Neutrophil (primary cell): ENCODE measurements around the gene HMGB1.
"Not testable (repeated sequence)": the region's sequence is repeated elsewhere in the genome, so short reads cannot be mapped to it uniquely, and the experiment has no call there.

Experiments used
- H3K27ac ChIP-seq: fragments of 200-600 bp; sonication (generic); 2 replicates; pipeline ENCODE4 v1.5.1; 2016; ENCODE audit warnings: mild to moderate bottlenecking, moderate library complexity
- H3K27me3 ChIP-seq: fragments of 200-600 bp; sonication (generic); 2 replicates; pipeline ENCODE4 v1.6.0; 2016; ENCODE audit warnings: mild to moderate bottlenecking
- H3K36me3 ChIP-seq: fragments of 200-600 bp; sonication (generic); 2 replicates; pipeline ENCODE4 v1.5.1; 2017
- H3K4me1 ChIP-seq, 2 experiments: fragments of 200-600 bp in 1 of 2; sonication (generic) in 1 of 2; 1 replicate in 1 of 2; 2 replicates in 1 of 2; pipeline versions ENCODE4 v1.5.1 to v1.6.1; 2013 to 2016; ENCODE audit warnings: low read depth in 1 of 2, low read length in 1 of 2, mild to moderate bottlenecking in 1 of 2, moderate library complexity in 1 of 2; ENCODE audit not compliant: control insufficient read depth in 1 of 2, insufficient read depth in 1 of 2
- H3K4me3 ChIP-seq, 2 experiments: fragments of 200-600 bp in 1 of 2; sonication (generic) in 1 of 2; 1 replicate in 1 of 2; 2 replicates in 1 of 2; pipeline ENCODE4 v1.5.1; 2013 to 2016; ENCODE audit warnings: low read depth in 1 of 2, low read length in 1 of 2, mild to moderate bottlenecking in 1 of 2, moderate library complexity in 1 of 2
- H3K9me3 ChIP-seq: fragments of 200-600 bp; sonication (generic); 2 replicates; pipeline ENCODE4 v1.5.1; 2016
- TF ChIP-seq, protein P1 (sequence below): fragments of 200-600 bp; sonication (generic); IDR thresholded peaks from 2 replicates; pipeline ENCODE4 v1.5.1; 2016; ENCODE audit warnings: antibody characterized with exemption

HMGB1 gene

DNA sequence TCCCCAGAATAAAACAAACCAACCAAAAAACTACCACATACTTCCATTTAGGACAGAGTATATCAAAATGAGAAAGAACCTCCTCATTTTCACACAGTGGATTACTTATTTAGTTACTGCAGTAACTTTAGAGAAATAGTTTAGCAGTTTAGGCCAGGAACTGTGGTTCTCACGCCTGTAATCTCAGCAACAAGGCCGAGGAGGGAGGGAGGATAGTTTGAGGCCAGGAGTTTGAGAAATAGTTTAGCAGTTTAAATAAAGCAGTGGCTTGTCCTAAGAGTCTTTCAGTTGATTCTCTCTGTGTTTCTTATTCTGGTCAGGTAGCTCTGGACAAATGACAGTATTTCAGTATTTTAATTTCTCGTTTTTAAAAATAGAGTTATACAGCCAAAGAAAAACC is 9.4 kb downstream of the HMGB1 start:
- Histone ChIP-seq H3K4me3 (no peak overlapping the region), H3K4me1 (no peaks in the 10 kb centered on the region), H3K27ac (no peak overlapping the region), H3K9me3 (no peaks in the 10 kb centered on the region), H3K27me3 (no peaks in the 10 kb centered on the region), H3K36me3 (peaks cover 4% of the 10 kb centered on the region)
- TF ChIP-seq, protein P1, sequence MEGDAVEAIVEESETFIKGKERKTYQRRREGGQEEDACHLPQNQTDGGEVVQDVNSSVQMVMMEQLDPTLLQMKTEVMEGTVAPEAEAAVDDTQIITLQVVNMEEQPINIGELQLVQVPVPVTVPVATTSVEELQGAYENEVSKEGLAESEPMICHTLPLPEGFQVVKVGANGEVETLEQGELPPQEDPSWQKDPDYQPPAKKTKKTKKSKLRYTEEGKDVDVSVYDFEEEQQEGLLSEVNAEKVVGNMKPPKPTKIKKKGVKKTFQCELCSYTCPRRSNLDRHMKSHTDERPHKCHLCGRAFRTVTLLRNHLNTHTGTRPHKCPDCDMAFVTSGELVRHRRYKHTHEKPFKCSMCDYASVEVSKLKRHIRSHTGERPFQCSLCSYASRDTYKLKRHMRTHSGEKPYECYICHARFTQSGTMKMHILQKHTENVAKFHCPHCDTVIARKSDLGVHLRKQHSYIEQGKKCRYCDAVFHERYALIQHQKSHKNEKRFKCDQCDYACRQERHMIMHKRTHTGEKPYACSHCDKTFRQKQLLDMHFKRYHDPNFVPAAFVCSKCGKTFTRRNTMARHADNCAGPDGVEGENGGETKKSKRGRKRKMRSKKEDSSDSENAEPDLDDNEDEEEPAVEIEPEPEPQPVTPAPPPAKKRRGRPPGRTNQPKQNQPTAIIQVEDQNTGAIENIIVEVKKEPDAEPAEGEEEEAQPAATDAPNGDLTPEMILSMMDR, result no peak

DNA sequence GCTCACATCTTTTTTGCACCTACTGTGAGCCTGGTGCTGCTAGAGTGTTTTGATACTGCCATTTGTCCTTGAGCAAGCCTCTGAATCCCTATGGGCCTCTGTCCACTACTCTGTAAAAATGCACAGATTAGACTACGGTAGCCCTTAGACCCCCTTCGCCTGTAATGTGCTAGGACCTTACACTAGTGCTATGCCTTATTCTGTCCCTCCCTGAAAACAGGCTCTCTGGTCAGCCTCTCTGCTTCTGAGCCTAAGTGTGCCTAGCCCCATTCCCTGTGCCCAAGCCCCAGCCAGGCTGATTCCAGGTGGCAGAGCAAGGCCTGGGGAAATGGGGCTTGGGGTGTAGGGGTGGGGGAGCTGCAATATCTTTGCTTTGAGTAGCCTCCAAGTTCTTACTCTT is 10.7 kb downstream of the HMGB1 start:
- Histone ChIP-seq H3K27me3 (no peaks in the 10 kb centered on the region), H3K36me3 (peaks cover 4% of the 10 kb centered on the region), H3K27ac (no peak overlapping the region), H3K4me1 (no peaks in the 10 kb centered on the region), H3K9me3 (no peaks in the 10 kb centered on the region), H3K4me3 (no peak overlapping the region)
- TF ChIP-seq, protein P1, result no peak

DNA sequence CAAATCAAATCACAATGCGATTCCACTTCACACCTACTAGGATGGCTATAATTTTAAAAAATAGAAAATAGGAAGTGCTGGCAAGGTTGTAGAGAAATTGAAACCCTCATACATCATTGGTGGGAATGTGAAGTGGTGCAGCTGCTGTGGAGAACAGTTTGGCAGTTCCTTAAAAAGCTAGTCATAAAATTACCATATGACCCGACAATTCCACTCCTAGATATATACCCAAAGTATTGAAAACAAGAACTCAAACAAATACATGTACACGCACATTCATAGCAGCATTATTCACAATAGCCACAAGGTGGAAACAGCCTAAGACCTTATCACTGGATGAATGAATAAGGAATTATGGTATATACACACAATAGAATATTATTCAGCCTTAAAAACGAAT is 12.0 kb downstream of the HMGB1 start:
- no peaks in the 10 kb centered on the region for H3K9me3 ChIP-seq
- no peaks in the 10 kb centered on the region for H3K36me3 ChIP-seq
- no peak overlapping the region for H3K27ac ChIP-seq
- TF ChIP-seq, protein P1, result no peak
- no peak overlapping the region for H3K4me3 ChIP-seq
- H3K27me3 ChIP-seq, result no peaks in the 10 kb centered on the region
- no peaks in the 10 kb centered on the region for H3K4me1 ChIP-seq

DNA sequence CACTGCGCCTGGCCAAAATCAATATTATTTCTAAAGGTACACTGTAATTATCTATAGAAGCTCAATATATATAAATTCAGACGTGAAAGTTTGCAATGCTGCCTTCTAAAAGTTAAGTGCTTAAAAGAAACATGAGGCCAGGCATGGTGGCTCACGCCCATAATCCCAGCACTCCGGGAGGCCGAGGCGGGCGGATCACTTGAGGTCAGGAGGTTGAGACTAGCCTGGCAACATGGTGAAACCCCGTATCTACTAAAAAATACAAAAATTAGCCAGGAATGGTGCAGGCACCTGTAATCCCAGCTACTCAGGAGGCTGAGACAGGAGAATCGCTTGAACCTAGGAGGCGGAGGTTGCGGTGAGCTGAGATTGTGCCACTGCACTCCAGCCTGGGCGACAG is 14.3 kb downstream of the HMGB1 start:
- not testable (repeated sequence) for H3K36me3 ChIP-seq, H3K4me1 ChIP-seq, H3K4me3 ChIP-seq, H3K27me3 ChIP-seq, H3K27ac ChIP-seq, H3K9me3 ChIP-seq

DNA sequence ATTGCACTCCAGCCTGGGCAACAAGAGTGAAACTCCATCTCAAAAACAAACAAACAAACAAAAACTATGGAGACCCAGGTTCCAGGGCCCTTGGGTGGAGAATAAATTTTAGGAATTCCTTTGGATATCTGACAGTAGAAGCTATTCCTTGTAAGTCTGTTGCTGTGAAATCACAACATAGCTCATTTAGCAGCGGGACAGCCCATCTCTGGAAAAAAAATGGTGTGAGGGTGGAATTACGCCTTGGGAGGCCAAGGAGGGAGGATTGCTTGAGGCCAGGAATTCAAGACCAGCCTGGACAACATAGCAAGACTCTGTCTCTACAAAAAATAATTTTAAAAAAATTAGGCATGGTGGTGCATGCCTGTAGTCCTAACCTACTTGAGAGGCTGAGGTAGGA is 15.7 kb downstream of the HMGB1 start:
- TF ChIP-seq, protein P1, result no peak
- Histone ChIP-seq H3K27ac (no peak overlapping the region), H3K9me3 (no peaks in the 10 kb centered on the region), H3K36me3 (no peaks in the 10 kb centered on the region), H3K4me1 (peaks cover 10 to 12% of the 10 kb centered on the region in 2 experiments), H3K4me3 (no peak overlapping the region), H3K27me3 (peaks cover 9% of the 10 kb centered on the region)

DNA sequence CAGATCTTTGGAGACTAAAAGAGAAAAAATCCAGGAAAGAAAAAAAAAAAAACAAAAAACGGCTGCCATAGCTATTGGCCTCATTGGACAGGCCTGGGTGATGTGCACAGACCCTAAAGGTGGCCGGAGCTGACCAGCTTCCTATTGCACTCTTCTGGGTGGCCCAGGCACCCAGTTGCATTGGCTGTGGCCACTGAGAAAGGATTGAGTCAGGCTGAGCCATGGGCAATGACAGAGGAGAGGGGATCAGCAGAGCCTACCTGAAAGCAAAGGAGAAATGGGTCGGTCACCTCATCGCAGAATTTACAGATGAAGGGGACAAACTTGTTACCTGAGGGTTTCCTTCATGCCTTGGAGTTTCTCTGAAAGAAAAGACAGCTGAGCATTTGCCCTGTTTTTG is 17.3 kb downstream of the HMGB1 start:
- Histone ChIP-seq H3K36me3 (no peaks in the 10 kb centered on the region), H3K9me3 (no peaks in the 10 kb centered on the region), H3K4me3 (no peak overlapping the region), H3K27ac (no peak overlapping the region), H3K27me3 (peaks cover 9% of the 10 kb centered on the region), H3K4me1 (peaks cover 11 to 18% of the 10 kb centered on the region in 2 experiments)
- TF ChIP-seq, protein P1, result no peak
